HG03064 (cell line): ENCODE results near the gene RIMS3.

Experiments
- ATAC-seq: cut with Tn5 transposase; IDR thresholded peaks from one replicate; pipeline ENCODE4 v1.9.1; 2021; ENCODE audit warnings: low read depth; ENCODE audit not compliant: unreplicated experiment

Gene RIMS3

GRCh38 chr1:40658751-40659648, 6.5 kb downstream of the RIMS3 start:
- ATAC-seq, result no peak

DNA sequence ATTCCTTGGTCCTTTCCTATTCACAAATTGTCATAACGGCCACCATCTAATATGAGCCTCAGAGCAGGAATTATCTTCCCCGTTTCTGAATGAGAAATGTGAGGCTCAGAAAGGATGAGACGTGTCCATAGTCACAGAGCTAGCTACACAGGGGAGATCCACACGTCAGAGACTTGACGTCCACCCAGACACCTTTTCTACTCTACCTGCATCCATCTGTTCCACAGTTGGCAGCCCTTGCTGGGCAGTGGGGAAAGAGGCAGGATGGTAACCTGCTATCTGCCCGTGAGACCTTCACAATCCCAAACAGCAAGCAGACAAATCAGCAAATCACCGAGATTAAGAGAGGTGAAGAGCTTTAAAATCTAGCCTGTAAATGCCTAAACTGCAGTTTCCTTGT, 8.4 kb downstream of the RIMS3 start:
- ATAC-seq, result no peak

DNA sequence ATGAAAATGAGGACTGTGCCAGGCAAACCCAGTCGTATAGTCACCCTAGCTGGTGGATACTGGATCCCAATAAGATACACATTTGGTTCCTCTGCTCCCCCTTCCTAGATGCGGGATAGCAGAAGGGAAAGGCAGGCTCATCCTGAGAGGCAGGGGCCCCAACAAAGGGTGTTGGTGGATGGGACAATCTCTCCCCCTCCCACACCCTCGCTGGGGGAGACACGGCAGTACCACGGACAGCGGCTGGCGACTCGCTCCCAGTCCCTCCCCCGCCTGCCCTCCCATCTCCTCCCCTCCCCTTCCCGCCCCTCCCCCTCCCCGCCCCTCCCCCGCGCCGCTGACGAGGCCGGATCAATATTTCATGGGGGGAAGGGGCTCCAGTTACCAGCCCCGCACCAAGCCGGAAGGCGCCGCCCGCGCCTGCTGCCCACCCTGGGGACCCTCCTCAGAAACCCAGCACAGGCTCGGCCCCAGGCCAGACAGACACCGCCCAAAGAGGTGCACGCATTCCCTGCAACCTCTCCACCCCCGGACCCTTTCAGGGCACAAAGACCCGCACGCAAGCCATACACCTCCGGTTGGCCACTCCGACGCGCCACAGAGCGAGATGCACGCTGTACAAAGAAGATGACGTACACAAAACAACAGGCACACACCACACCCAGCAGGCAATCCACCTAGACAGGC, 11.5 kb downstream of the RIMS3 start:
- no peak for ATAC-seq

DNA sequence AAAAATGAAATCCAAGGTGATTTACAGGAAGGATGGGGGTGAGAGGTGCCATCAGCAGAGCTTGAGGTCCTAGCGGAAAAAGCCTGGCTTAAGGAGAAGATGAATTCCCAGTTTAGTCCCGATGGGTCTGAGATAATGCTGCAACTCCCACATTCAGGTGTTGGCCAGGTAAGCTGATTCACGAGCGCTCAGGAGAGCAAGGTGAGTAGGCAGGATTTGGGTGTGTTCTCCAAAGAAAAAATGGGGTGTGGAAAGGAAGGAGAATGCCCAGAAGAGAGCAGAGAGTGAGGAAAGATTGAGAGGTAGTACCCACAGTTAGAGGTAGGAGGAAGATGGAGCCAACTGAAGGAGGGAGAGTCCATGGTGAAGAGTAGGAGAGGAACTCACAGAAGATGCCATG, 12.5 kb downstream of the RIMS3 start:
- ATAC-seq, result no peak

DNA sequence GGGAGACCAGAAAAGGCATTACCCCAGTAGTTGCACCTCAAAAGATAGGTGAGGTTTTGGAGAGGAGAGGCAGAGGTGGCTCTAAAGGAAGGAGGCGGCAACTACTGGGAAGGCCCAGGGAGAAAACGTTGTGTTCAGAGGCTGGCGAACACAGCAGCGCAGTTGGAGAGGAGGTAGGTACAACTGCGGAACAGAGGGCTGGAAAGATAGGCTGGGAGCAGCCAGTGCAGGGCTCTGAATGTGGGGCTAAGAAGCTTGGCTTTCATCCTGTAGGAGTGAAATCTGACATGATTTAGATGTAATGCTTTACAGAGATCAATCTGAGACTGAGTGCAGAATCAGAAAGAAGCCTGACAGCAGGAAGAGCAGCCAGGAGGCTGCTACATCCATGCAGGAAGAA, 13.0 kb downstream of the RIMS3 start:
- ATAC-seq, result no peak

DNA sequence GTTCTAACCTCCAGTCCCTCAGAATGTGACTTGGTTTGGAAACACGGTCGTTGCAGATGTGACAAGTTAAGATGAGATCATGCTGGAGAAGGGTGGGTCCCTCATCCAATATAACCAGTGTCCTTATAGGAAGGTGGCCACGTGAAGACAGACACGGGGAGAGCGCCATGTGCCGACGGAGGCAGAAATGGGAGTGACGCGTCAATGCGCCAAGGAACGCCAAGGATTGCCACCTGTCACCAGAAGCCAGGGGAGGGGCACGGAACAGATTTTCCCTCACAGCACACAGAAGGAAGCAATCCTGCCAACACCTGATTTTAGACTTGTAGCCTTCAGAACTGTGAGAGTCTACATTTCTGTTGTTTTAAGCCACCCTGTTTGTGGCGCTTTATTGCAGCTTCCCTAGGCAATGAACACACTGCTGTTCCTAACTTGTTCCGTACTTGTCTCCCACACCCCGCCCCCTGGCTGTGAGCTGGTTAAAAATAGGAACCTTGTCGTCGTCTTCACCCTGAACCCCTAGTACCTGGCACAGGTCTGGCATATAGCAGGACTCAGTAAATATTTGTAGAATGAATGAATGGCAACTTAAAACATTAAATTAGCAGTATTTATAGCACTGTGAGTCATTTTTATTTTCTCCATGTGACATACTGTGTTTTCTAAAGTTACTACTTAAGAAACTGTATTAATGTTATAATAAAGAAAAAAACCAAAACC, 14.2 kb downstream of the RIMS3 start:
- no peak for ATAC-seq

GRCh38 chr1:40650075-40650474, 15.4 kb downstream of the RIMS3 start:
- no peak for ATAC-seq

GRCh38 chr1:40649592-40649930, 15.9 kb downstream of the RIMS3 start:
- ATAC-seq, result no peak

DNA sequence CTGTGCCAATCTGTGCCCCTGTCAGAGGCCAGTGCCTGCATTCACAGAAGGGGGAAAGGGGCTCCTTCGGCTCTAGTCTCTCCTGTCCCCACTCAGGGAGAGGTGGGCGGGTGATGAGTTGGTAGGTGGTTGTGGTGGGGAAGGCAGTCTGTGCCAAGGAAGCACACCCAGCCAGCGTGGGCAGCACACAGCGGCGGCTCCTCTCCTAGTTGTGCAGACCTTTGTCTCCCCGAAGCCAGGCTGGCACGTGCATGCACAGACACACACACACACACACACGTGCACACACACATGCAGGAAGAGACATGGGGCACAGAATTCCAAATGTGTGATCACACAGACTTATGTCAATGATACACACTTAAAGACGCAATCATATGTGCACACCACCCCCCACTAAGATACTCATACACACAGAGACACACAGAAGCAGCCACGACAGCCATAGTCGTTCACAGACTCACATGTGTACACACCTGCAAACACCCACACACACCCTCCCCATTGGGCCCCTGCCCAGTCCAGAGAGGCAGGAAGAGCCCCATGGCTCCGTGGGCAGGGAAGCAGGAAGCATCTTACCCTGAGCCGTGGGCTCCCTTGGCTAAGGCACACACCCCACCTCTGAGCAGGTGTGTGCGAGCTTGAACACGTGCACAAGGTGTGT, 16.4 kb downstream of the RIMS3 start:
- no peak for ATAC-seq

- no peak for ATAC-seq
Measured at GRCh38 chr1:40648200-40648599, 17.3 kb downstream of the RIMS3 start.

DNA sequence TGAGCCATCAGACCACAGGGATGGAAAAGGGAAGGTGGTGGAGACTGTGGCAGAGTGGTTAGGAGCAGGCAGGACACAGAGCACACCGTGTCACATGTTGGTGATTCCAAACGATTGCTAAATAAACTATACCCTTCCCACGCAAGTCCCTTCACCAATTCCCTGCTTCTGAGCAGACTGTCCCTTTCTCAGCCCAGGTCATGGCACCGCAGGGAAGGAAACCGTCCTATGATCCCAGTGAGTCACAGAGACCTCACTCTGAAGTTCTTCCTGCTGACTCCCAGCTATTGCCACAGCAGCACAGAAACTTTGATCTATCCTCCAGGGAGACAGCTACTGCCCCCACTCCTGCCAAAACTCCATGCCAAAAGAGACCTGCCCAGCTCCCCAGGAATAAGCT, 19.2 kb downstream of the RIMS3 start:
- no peak for ATAC-seq

- no peak for ATAC-seq
Measured at GRCh38 chr1:40645118-40645680, 20.3 kb downstream of the RIMS3 start.

DNA sequence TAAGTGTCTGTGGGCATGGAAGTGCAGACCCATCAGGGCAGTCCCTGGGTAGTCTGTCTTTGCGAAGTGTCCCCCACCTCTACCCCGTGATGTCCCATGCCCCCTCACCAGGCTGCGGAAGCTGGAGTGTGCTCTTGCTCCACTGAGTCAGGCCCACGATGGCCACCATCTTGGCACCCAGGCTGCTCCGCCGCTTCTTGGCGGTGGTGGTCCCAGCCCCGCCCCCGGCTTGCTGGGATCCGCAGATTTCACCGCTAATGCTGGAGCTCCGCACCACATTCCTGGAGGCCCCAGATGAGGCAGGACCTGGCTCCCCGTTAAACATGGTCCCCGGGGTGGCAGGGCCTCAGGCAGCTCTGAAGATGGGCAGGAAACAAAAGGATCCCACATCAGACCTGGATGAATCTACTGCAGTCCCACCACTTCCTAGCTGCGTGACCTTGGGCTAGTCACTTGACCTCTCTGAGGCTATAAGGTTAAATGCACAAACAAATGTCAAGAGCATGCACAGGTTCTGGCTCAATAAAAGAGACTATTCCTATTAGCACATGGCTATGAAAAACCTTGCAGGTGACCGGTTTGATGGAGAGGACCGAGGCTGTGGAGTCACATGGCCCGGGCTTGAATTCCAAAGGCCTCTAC, 23.8 kb downstream of the RIMS3 start:
- no peak for ATAC-seq

DNA sequence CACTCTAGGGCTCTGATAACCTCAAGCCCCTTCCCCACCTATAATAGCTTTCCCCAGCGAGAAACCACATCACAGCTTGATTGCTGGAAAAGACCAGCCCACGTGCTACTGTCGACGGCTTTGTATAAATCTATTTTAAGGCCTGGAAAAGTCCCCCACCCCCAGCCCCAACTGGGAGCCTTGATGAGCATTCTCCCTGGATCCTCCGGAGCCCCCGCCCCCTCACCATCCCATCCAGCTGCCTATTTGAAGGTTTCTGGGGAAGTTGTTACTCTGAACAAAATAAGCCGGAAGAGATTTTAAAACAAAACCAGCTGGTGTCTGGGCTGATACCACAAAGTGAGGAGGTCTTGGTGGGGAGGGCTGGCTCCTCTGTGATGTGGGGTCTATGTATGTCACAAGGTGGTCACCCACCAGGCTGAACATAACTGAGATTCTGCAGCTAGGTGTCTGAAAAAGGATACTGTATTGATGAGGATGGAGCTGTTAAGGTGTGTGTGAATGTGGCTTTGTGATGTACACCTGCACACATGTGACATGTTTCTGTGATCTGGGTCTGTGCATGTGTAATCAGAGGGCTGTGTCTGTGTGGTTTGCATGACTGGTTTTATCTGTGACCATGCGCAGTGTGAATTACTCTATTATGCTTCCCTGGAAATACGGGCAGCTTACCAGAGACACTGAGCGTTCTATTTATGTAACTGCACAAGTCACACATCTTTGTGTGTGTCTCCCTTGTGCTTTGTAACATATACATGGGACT, 25.0 kb downstream of the RIMS3 start:
- no peak for ATAC-seq

DNA sequence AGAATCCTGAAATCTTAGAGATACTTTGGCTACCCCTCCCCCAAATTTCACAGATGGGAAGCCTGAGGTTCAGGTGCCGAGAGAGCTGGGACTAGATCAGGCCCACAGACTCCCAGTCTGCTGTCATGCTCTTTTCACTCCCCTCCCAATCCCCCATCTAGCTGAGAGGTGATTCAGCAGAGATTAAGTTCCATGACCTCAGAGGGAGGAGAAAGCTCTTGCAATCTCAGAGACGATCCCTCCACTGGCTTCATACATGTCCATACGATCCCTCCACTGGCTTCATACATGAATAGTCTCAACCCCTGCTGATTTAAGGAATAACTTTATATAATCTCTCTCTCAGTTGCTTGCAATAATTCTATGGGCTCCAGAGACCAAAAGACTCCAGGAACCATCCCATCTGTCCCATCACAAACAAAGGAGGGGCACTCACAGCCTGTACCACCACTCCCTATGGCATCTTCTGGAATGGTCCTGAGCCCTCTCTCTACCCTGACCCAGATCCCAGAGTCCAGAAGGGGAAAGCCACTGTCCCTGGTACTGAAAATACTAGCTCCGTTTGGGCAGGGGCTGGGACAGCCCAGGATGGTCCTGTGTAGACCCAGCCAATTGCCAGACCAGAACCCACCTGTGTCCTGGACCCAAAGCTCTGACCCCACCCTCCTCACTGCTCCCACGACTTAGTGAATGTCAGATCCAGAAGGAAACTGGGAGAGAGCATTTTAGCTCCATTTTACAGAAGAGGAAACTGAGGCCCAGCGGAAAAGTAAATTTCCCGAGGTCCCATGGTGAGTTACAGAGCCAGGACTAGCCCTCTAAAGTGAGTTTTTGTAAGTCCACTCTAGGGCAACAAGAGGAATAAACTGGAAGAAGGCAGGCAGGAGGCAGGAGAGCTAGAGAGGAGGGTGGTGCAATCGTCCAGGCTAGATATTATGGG, 27.1 kb downstream of the RIMS3 start:
- no peak for ATAC-seq

- ATAC-seq, result no peak
Measured at GRCh38 chr1:40637470-40638007, 27.9 kb downstream of the RIMS3 start.

GRCh38 chr1:40636777-40637176, 28.7 kb downstream of the RIMS3 start:
- ATAC-seq, result no peak
